ENCODE results near the gene EMP2.
"Not testable (repeated sequence)": the region's sequence is repeated elsewhere in the genome, so short reads cannot be mapped to it uniquely, and the experiment has no call there.

The EMP2 gene

DNA sequence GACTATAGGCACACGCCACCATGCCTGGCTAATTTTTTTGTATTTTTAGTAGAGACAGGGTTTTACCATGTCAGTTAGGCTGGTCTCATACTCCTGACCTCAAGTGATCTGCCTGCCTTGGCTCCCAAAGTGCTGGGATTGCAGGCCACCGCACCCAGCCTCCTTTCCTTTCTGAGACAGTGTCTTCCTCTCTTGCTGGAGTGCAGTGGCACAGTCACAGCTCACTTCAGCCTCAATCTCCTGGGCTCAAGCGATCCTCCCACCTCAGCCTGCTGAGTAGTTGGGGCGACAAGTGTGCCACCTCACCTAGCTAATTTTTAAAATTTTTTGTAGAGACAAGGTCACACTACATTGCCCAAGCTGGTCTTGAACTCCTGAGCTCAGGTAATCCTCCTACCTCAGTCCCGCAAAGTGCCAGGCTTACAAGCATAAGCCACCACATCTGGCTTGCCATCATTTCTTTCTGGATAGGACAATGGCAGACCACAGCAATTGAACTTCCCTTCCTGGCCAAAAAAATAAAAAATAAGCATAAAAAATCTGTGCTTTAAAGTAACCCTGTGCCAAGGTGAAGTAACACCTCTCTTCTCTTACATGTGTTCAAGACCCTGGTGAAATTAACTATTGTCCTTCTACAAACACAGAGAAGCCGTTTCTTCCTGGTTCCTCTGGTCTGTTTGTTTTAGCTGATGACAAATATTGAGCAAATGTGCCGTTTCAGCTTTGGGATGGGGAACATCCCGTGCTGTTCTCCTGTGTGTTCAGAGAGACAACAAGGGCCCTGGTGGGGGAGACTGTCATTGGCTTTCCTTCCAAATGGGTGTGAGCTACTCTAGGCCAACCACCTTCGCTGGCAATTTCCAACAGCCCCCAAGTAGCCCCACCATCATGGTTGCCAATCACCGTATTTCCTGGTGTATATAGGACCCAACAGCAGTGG is 60.2 kb downstream of the EMP2 start:
- no peak for DNase-seq

DNA sequence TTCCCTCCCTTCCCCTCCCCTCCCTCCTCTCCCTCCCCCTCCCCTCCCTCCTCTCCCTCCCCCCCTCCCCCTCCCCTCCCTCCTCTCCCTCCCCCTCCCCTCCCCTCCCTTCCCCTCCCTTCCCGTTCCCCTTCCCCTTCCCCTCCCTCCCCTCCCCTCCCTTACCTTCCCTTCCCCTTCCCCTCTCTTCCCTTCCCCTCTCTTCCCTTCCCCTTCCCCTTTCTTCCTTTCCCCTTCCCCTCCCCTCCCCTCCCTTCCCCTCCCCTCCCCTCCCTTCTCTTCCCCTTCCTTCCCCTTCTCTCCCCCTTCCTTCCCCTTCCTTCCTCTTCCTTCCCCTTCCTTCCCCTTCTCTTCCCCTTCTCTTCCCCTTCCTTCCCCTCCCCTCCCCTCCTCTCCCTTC is 61.1 kb downstream of the EMP2 start:
- no peak for DNase-seq

DNA sequence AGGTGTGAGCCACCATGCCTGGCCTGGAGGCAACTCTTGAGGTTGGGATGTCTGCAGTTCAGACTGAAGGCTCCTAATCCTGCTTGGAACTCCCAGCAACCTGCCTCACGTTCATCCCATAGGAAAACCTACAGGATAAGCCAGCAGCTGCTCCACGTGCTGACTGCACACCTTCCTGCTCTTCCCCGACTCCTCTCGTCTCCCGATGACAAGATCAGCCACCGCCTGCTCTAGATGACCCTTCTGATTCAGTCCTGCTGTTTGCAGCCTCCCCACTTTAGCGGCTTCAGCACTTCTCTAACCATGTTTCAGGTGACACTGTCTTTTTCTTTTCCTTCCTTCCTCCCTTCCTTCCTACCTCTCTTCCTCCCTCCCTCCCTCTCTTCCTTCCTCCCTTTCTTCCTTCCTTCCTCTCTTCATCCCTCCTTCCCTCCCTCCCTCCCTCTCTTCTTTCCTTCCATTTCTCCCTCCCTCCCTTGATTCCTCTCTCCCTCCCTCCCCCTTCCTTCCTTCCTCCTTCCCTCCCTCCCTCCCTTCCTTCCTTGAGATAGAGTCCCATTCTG is 61.8 kb downstream of the EMP2 start:
- no peak for DNase-seq

DNA sequence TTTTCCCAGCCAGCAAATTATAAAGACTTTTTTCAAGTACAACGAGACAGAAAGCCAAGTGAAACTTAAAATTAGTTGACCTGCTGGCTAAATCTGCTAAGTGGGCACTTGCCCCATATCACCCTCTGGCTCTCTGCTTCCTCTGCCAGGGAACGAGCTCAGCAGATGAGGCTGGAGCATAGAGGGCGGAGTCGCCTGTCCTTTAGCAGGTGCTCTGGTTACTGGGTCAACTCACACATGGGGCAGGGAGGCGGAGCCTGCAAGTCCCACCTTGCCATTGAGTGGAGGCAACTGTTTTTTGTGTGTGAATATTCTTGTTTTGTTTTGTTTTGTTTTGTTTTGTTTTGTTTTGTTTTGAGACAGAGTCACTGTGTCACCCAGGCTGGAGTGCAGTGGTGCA is 62.5 kb downstream of the EMP2 start:
- no peak for DNase-seq

DNA sequence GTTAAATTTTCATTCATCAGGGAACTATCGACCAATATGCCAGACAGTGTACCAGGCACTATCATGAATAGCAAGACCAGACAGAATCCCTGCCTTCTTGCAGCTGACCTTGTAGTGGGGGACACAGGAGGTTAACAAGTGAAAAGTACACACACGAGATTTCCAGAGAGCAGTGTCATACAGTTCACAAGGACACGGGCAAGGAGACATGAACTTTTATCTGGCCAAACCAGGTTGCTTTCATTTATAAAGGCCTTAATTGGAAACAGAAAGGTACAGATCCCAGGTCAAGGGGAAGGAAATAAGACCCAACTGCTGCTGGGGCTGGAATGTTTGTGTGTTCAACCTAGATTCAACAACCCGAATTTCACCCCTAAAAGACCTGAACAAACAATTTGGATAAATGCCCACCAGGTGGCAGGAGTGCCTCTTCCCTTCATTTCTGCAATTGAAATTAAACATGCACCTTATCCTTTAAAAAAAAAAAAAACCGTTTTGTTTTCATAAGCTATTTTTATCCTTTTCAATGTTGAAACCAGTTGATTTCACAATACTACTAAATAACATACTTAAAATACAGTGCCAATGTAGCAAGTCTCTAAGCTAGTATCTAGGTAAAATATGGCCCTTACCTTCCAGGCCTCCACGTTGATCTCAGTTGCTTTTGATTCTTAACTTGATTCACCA is 65.9 kb downstream of the EMP2 start:
- DNase-seq, result peak; percentile 35

DNA sequence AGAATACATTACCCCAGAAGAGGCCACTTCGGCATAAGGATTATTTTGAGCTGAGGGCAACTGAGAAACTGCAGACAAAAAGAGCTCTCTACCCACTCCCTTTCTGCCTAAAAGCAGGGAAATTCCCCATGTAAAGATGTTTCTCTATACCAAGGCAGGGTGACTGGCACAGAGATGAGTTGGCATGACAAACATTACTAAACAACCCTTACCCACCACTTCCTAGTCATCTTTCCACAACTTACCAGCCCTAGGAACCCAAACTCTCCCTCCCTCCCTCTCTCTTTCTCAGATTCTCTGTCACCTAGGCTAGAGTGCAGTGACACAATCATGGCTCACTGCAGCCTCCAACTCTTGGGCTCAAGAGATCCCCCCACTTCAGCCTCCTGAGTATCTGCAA is 68.6 kb downstream of the EMP2 start:
- no peak for DNase-seq

DNA sequence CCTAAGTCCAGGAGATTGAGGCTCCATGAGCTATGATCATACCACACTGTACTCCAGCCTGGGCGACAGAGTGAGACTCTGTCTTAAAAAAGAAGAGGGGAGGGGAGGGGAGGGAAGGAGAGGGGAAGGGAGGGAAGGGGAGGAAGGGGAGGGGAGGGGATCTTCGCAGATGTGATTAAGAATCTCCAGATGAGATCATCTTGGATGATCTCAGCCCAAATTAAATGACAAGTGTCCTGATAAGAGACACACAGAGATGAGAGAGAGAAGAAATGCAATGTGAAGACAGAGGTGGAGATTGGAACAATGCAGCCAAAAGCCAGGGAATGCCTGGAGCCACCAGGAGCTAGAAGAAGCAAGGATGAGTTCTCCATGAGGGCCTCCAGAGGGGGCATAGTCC is 70.1 kb downstream of the EMP2 start:
- no peak for DNase-seq

DNA sequence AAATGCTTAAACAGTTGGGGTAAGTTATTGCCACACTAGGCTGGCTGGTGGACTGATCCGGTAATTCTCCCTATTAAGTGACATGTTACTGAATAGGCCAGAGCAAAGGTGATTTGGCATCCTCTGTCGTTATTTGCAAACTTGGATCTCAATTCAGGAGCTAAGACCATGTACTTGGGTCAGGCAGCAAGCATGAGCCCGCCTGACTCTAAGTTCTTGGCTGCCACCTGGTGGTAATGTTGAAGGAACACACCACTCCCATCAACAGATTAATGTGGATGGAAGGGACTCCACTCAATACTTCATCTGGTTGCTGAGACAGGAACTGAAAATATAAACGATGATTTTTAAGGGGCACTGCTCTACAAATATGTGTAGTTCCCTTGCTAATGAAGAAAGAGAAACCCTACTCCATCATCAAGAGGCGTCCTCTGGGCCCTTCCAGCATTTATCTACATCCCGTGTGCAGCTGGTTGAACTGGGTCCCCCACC is 70.8 kb downstream of the EMP2 start:
- DNase-seq, result peak; percentile 74

DNA sequence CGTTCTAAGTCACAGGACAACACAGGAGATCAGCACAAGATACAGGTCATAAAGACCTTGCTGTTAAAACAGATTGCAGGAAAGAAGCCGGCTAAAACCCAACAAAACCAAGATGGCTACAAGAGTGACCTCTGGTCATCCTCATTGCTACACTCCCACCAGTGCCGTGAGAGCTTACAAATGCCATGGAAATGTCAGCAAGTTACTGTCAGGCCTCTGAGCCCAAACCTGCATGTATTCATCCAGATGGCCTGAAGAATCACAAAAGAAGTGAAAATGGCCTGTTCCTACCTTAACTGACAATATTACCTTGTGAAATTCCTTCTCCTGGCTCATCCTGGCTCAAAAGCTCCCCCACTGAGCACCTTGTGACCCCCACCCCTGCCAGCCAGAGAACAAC is 75.1 kb downstream of the EMP2 start:
- not testable (repeated sequence) for DNase-seq

DNA sequence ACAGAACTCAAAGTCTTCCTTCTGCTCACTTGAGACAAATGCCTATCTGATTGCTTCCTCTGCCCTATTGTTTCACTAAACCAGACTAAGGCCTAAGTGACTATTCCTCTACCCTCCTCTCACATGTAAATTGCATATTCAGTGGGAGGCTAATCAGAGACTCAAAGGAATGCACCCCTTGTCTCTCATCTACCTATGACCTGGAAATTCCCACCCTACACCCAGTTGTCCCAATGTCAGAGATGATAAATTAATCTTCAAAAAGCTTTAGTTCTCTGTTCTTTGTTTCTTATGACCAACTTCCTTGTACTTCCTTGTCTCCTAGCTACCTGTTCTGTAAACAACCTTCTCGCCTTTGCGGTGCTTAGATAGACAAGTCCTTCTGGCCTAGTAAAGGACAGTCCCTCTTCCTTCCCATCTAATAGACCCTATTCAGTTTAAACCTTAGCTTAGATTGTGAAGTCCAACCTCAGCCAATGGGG is 76.0 kb downstream of the EMP2 start:
- DNase-seq, result no peak

DNA sequence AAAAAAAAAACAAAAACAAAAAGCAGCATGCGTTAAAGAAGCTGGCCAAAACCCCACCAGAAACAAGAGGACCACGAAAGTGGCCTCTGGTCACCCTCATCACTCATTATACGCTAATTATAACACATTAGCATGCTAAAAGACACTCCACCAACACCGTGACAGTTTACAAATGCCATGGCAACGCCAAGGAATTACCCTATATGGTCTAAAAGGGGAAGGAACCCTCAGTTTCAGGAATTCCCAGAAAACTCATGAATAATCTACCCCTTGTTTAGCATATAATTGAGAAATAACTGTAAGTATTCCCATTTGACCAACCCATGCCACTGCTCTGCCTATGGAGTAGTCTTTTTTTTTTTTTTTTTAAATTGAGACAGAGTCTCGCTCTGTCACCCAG is 77.6 kb downstream of the EMP2 start:
- no peak for DNase-seq

DNA sequence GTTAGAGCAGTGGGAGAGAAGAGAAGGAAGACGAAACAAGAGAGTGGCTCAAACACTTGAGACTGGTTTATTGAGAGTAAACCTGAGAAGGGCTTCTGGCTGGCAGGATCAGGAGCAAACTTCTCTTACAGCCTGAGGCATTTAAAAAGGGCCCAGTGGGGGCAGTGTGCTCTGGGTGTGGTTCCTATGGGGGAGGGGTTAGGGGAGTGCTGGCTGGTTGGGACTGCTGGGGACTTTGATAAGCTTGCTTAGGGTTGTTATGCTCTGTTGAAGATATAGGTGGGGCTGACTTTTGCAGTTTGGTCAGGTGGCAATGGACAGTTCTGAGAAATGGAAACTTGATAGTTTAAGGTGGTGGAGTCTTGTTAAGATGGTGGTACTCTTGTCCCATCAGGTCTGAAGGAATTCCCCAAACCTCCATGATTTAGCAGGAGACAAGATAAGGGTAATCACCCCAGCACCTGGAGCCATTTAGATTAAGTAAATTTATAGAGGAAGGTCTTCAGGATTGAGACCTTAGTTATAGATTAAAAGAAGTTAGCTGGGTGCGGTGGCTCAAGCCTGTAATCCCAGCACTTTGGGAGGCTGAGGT is 79.3 kb downstream of the EMP2 start:
- no peak for DNase-seq

DNA sequence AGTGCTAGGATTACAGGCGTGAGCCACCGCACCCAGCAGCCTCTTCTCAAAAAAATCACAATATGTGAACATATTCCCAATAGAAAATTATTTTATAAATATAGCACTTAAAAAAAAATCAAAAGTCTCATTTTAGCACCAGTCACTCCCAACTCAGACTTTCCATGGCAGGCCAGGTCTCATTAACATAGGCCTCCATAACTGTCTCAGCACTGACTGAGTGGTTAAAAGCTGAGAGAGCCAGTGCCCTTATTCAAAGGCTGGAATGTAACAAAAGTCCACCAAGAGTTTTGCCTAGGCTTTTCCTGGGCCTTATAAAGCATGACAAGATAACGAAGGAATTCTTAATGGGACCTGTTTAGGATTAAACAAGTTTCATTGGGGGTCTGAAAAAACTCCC is 79.8 kb downstream of the EMP2 start:
- DNase-seq, result no peak

DNA sequence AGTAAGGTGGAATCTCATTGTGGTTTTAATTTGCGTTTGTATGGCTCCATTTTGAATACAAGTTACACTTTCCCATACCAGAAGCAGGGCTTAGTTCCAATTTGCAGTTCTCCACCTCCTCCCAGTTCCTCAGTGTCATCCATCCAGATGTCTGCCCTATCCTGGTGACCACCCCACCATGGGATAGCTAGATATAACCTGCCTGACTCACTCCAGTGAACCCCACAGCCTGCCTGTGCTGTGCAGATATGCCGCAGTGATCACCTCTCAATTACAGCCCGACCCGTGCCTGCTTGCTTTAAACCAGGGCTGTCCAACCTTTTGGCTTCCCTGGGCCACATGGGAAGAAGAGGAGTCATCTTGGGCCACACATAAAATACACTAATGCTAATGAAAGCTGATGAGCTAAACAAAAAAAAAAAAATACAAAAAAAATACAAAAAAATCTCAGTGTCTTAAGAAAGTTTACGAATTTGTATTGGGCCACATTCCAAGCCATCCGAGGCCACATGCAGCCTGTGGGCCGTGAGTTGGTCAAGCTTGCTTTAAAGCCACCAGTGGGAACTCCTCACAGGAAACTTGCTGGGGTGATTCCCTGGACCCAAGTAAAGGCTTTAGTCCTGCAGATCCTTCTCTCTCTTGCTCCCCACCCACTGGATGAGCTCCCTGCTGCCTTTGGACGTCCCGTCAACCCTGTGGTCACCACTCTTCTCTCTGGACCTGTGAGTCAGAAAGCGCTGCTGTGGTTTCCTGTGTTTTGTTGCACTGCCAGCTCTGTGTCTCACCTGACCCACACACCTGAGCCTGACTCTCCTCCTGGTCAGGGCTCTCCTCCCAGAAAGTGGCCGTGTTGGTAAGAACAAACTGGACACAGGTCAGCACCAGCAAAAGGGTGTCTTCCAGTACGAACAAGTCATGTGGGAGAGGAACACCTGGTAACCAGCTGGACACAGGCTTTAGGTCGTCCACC is 83.0 kb downstream of the EMP2 start:
- no peak for DNase-seq

DNA sequence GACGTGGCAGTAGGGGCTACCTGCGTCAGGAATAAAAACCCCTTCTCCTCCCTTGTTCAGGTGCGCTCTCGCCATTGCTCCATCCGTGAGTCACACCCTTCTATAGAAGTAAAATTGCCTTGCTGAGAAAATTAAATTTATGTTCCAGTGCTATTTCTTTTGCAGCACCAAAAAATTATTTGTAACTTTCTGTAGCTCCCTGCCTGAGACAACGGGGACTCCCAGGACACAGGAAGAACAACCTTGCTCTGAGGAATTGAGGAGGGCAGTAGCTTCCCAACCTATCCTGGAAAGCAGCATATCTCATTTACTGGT is 85.4 kb downstream of the EMP2 start:
- DNase-seq, result no peak

DNA sequence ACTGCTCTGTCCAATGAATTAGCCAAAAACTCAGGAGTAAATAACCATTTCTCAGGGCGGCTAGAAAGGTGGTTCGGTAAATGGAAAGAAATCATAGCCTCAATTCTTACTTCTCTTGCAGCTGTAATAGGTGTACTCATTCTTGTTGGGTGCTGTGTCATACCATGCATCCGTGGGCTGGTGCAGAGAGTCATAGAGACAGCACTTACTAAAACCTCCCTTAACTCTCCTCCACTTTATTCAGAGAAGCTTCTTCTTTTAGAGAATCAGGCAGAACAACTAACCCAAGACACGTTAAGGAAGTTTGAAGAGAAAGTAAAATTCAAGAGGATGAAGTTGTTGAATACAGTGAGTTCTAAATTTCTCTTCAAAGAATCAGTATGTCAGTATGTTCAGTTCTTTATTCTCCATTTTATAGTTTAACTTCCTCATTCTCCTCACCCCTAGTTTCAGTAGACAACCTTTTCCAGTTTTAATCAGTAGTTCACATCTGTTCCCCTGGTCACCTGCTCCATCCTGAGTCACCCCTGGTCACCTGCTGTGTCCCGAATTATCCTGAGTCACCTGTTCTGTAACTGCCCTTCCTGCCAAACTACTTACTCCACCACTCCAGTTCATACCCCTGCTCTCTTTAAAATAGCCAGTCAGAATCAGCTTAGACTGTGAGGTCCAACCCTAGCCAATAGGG is 85.9 kb downstream of the EMP2 start:
- DNase-seq, result no peak

DNA sequence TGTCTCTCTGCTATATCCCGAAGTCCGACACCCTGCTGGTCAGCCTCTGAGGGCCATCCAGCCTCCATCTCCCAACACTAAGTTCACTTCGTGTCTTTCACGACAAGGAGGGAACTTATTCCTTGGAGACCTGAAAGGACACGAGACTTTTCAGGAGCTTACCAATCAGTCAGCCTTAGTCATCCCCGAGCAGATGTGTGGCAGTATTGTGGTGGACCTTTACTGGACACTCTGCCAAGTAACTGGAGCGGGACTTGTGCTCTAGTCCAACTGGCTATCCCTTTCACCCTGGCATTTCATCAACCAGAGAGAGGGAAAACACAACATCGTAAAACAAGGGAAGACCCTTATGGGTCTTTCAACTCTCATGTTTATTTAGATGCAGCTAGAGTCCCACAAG is 87.1 kb downstream of the EMP2 start:
- no peak for DNase-seq

DNA sequence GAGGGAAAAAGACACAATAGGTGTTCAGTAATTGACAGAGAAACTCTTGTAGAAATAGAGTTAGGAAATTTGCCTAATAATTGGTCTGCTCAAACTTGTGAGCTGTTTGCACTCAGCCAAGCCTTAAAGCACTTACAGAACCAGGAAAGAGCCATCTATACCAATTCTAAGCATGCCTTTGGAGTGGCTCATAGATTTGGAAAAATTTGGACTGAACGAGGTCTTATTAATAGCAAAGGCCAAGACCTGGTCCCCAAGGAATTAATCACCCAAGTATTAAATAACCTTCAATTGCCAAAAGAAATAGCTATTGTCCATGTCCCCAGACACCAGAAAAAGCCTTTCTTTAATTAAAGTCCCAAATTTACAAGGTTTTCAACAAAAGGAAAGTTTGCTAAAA is 90.3 kb downstream of the EMP2 start:
- no peak for DNase-seq

DNA sequence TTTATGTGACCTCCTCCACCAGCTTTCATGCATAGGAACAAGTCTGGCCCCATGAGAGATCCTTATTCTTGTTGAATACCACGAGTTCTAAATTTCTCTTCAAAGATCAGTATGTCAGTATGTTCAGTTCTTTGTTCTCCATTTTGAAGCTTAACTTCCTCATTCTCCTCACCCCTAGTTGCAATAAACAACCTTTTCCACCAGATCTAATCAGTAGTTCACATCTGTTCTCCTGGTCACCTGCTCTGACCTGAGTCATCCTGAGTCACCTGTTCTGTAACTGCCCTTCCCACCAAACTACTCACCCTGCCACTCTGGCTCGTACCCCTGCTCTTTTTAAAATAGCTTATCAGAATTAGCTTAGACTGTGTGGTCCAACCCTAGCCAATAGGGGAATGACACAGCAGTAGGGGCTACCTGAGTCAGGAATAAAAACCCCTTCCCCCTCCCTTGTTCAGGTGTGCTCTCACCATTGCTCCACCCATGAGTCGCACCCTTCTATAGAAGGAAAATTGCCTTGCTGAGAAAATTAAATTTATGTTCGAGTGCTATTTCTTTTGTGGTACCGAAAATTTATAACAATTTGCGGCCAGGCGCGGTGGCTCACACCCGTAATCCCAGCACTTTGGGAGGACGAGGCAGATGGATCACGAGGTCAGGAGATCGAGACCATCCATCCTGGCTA is 94.6 kb downstream of the EMP2 start:
- no peak for DNase-seq

DNA sequence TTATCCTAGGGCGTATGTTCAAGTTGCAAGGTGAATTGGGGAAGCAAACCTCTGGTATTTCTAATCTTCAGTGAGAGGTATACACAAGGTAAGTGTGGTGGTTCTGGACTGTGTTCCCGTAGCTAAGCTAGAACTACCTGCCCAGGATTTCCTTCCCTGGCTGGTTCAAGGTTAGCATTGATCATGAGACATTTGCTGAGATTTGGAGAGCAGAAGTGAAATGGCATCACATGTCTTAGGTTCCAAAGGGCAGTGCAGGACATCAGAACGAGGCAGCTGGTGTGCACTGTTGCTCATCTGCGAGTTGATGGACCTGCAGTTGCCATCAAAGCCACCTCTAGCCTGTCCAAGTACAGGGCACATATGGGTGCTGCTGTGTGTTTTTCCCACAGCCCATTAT is 95.2 kb downstream of the EMP2 start:
- DNase-seq, result no peak

DNA sequence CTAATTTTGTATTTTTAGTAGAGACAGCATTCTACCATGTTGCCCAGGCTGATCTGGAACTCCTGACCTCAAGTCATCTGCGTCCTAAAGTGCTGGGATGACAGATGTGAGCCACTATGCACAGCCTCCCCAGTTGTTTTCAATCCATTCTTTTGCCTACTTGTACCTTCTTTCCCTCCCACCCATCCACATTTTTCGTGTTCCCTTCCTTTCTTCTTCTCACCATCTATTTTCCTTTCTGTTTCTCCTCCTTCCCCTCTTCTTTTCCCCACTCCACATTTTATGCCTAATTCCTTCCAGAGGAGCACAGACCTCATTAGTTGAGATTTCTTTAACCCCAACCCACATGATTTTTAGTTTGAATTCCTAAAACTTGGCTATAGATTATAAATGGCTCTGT is 100.2 kb downstream of the EMP2 start:
- DNase-seq, result no peak

All from NCI-H69 (cell line).